Measurements from ENCODE around the gene GPRASP2.

GPRASP2 gene

DNA sequence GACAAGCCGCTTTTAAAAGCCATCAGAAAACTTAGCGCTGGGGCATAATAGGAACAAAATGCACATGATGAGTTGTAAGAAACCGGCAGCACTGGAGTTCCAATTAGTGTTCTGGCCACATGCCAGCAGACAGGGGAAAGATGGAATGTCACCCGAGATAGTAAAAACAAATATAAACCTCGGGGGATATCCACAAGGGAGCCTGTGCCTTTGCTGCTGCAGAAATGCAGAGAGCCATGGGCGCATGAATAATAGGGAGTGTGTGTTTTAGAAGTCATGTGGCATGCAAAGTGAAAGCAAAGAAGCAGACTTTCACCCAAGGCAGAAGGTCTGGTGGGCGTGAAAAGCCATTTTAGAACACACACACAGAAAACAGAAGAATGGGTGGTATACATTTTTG is 27.4 kb downstream of the GPRASP2 start:
- no peak for DNase-seq

DNA sequence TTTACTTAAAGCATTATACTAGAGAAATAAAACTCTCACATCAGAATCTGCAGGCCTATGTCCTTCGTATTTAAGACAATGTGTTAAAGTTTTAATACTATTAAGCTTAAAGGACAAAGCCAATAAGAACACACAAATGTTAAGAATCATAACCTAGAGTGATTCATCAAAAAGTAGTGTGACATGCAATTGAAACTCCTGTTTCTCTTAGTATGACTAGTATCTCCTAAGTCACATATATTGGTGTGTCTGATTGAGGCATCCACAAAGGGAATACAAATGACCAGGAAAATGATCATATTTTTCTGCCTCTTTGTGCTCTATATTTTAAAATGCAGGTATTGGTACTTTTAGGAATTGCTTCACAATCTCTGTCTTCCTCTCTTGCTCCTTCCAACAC is 32.1 kb downstream of the GPRASP2 start:
- DNase-seq = no peak
- intact Hi-C loops (cut with DNase I) = no loop called here

More for the DNA sequence above, 27.4 kb downstream of the GPRASP2 start:
- intact Hi-C loops (cut with DNase I) = no loop called here

DNA sequence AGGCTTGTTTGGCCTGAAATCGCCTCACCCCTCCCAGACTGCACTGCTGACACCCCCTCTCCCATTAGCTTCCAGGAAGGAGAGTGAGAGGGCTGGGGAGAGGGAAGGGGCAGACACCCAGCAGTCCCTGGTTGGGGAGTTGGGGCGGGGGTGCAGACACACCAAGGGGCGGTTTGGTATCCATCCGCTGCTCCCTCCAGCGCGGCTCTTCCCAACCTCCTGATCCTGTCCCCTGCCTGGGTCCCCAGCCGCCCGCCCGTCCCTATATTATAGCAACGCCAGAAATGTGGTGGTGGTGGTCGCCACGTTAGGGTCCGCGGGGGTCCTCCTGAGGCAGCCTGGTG is 33.2 kb downstream of the GPRASP2 start:
- peak in 2 of 10 donors; percentile 52 to 75 for DNase-seq
- intact Hi-C loops (cut with DNase I) = no loop called here

DNA sequence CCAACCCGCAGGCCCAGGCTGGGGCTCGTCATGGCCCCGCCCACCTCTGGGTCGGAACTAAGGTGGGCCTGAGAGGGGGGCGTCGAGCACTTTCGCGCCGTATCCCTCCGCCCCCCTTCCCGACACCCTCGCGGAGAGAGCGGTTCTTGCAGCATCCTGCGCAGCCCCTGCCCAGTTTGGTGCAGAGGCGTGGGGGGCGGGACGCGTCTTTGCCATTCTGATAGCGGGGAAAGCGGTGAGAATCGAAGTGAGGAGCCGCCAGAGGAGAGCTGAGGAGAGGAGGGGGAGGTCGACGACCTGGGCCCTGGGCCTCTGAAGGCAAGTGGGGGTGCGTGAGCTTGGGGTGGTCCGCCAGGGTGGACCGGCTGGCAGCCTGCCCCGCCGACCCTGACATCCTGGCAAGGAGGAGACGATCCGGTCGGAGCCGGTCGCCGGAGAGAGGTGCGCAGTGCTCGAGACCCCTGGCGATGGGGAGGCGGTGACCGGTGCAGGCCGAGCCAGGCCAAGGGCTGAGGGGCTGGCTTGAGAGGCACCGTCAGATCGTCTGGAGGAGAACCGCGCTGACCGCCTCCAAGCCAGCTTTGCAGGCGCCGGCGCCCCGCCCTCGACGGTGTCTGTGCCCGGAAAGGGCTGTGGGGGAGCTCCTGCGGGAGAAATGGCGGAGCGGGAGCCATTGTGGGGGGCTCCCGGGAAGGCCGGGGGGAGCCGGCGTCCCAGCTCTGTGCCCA is 33.8 kb downstream of the GPRASP2 start:
- peak in 8 of 10 donors; percentile 11 to 92 (median 42) for DNase-seq

DNA sequence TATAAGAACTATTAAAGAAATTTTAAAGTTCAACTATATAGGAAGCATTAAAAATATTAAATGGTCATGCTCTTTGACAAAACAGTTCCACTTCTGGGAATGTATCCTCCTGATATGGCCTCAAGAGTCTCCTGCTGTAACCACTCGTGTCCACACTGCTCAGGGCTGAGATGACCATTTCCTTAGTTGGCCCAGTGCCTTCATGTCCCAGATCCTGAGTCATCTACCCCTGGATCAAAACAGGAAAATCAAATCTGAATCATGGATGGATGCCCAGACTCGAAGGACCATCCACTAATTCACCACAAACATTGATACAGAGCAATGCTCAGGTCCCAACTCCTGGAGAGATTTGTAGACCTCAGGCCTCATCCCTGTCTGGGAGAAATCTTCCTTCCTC is 53.0 kb downstream of the GPRASP2 start:
- DNase-seq = no peak
- intact Hi-C loops (cut with DNase I) = no loop called here

More for the DNA sequence above, 33.8 kb downstream of the GPRASP2 start:
- intact Hi-C loops (cut with DNase I) = no loop called here

DNA sequence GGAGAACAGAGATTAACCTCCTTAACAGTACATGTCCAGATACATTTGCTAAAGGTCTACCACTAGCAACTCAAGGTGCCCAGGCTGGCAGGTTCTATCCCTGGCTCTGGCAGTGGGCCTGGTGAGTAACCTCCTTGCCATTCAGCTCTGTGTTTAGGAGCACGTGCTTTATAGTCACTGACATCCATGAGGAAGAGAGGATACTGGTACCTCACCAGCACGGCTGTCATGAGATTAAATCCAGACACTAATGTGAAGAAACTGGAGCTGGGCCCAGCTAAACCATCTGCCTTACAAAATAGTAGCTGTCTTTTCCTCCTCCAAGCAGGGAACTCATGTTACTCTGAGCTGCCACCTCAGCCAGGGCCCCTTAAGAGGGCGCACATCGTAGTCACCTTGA is 53.6 kb downstream of the GPRASP2 start:
- peak in 3 of 10 donors; percentile 15 to 66 (median 15) for DNase-seq
- intact Hi-C loops (cut with DNase I) = no loop called here

DNA sequence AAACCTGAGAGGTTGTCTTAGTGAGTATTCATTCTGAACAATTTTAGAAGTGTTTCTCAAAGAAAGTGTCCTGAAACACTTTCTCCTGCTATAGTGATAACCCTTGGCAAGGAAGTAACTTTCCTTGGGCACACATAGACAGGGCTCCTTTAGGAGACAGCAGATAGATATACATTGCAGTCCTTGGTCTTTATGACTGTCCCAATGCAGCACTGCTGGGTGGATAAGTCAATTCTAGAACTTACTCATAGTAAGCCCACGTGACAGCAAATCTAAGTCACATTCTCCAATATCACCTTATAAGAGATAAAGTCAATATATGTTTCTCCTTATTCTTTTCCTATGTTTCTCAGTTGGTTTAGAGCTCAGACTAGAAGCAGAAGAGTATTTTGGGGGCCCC is 55.0 kb downstream of the GPRASP2 start:
- no peak for DNase-seq
- intact Hi-C loops (cut with DNase I) = no loop called here
